ENCODE data around the gene OGFOD3.
"Not testable (repeated sequence)": the region's sequence is repeated elsewhere in the genome, so short reads cannot be mapped to it uniquely, and the experiment has no call there.

The OGFOD3 gene

GRCh38 chr17:82412535-82413520 is 5.6 kb downstream of the OGFOD3 start:
- TF ChIP-seq, protein P1, sequence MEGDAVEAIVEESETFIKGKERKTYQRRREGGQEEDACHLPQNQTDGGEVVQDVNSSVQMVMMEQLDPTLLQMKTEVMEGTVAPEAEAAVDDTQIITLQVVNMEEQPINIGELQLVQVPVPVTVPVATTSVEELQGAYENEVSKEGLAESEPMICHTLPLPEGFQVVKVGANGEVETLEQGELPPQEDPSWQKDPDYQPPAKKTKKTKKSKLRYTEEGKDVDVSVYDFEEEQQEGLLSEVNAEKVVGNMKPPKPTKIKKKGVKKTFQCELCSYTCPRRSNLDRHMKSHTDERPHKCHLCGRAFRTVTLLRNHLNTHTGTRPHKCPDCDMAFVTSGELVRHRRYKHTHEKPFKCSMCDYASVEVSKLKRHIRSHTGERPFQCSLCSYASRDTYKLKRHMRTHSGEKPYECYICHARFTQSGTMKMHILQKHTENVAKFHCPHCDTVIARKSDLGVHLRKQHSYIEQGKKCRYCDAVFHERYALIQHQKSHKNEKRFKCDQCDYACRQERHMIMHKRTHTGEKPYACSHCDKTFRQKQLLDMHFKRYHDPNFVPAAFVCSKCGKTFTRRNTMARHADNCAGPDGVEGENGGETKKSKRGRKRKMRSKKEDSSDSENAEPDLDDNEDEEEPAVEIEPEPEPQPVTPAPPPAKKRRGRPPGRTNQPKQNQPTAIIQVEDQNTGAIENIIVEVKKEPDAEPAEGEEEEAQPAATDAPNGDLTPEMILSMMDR (IDR thresholded peaks at IDR 0.05; ENCODE audit: low read depth, low read length): no peak

GRCh38 chr17:82412081-82412480 is 6.3 kb downstream of the OGFOD3 start:
- not testable (repeated sequence) for H3K4me3 ChIP-seq (ENCODE audit: low read depth, low read length)

More at GRCh38 chr17:82412535-82413520, 5.6 kb downstream of the OGFOD3 start:
- H3K4me3 ChIP-seq (ENCODE audit: low read depth, low read length): no peak overlapping the region

DNA sequence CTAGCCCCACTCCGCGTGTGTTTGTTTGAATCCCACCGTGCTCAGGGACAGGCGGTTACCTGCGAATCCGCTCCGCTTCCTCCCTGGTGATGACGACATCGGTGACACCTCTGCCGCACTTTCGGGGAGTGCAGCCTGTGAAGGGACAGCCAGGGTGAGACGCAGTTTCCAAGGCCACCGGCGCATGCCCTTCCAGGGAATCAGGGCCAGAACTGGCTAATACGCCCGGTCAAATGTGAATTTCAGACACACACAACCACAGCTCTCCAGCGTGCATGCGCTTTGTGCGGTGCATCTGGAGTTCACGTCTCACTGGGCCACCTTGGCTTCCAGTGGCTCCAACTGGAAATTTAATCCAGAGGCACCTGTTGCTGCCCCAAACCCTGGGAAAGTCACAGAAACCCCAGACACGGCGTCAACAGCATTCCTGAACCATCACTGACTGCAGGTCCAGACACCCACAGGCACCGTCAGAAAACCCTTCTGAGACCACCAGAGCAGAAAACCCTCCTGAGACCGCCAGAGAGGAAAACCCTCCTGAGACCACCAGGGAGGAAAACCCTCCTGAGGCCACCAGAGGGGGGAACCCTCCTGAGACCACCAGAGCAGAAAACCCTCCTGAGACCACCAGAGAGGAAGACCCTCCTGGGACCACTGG is 6.9 kb downstream of the OGFOD3 start:
- H3K4me3 ChIP-seq (ENCODE audit: low read depth, low read length): no peak overlapping the region

GRCh38 chr17:82410014-82410716 is 8.2 kb downstream of the OGFOD3 start:
- H3K4me3 ChIP-seq (ENCODE audit: low read depth, low read length): no peak overlapping the region
- TF ChIP-seq, protein P1 (IDR thresholded peaks at IDR 0.05; ENCODE audit: low read depth, low read length): no peak

More for the DNA sequence above, 6.9 kb downstream of the OGFOD3 start:
- TF ChIP-seq, protein P1 (IDR thresholded peaks at IDR 0.05; ENCODE audit: low read depth, low read length): no peak

DNA sequence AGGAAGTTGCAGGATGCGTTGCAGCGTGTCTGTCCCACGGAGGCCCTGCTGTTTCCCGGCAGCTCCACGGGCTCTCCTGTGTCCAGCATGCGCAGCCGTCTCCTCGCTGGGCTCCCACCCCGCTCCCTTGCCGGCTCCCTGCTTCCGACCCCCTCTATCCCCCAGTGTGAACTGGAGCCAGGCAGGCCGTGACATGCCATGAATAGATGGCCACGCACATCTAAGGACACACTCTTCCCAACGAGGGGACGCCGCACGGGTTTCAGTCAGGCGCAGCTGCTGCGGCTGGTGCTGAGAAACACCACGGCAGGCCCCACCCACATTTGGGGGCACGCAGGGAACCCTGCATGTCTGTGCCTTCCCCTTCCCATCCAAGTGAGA is 9.5 kb downstream of the OGFOD3 start:
- H3K4me3 ChIP-seq (ENCODE audit: low read depth, low read length): no peak overlapping the region
- TF ChIP-seq, protein P1 (IDR thresholded peaks at IDR 0.05; ENCODE audit: low read depth, low read length): no peak

GRCh38 chr17:82408288-82408937 is 10.0 kb downstream of the OGFOD3 start:
- H3K4me3 ChIP-seq (ENCODE audit: low read depth, low read length): no peak overlapping the region
- TF ChIP-seq, protein P1 (IDR thresholded peaks at IDR 0.05; ENCODE audit: low read depth, low read length): no peak

DNA sequence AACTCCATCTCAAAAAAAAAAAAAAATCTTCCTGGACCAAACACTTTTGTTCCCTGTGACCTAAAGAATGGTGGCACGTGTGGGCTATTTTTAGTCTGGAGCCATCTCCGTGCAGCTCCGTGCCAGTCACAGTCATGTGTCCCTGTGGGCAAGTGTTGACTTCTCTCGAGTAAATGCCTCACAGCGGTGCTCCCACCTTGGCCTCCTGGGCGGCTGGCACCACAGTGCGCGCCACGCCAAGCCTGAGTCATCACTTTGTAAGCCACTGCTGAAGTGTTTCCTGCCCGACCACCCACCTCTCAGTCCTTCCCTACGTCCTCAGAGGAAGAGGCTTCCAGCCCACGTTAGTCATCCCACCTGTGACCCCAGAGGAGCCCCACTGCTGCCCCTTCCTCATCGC is 11.1 kb downstream of the OGFOD3 start:
- TF ChIP-seq, protein P1 (IDR thresholded peaks at IDR 0.05; ENCODE audit: low read depth, low read length): no peak

More for the DNA sequence above, 11.1 kb downstream of the OGFOD3 start:
- H3K4me3 ChIP-seq (ENCODE audit: low read depth, low read length): no peak overlapping the region

All from WI38 (cell line).